A549 treated with RU486 at 1 μM for 4 hours (cell line): ENCODE data around the gene STARD5. TPM values are rescaled to one million over a fixed set of nuclear protein-coding genes. Genes with fewer than 3 reads are reported as not detected.

Experiments used
- total RNA-seq: library from RNA; stranded (reverse); fragments of 200-300 nt; extraction: Qiagen RNA extraction; gene quantifications from 5 replicates; pipeline ENCODE4 v1.2.3, GENCODE V29; 2022; ENCODE audit warnings: low read depth

The STARD5 gene
- total RNA-seq: 1.1 to 2.3 TPM (median 2.0 TPM) in 5 replicates

GRCh38 chr15:81323944-81324881, at the start of gene STARD5:
TSS of gene STARD5 (minus strand) at chr15:81324141. CDS start at chr15:81324099, 42 bp downstream.

Other genes with a start within 250 kb of the STARD5 start
- gene CFAP161, start 189.9 kb downstream of the STARD5 start, total RNA-seq: not detected in 5 replicates
- gene IL16, start 127.3 kb downstream of the STARD5 start, total RNA-seq: 0.09 to 0.18 TPM in 2 of 5 replicates, not detected in the others
- not detected in 5 replicates for gene TMC3, start 50.1 kb upstream of the STARD5 start, total RNA-seq